Measurements from ENCODE around the gene SF3B2. TPM values are rescaled to one million over a fixed set of nuclear protein-coding genes. Genes with fewer than 3 reads are reported as not detected.

SF3B2 gene
- total RNA-seq, 1 experiment from 2014 or later, result 300 TPM

- Histone ChIP-seq H3K4me3 (replicated peaks in 1 of 2; ENCODE audit: low read depth in 1 of 2, low read length in 2 of 2) (peak overlapping the region; percentile 69 to 70), H3K4me1 (ENCODE audit: control insufficient read depth in 1 of 2, insufficient read depth in 2 of 2, low read length in 2 of 2) (peaks cover 10 to 21% of the 10 kb centered on the region in 2 experiments), H3K4me2 (ENCODE audit: low read length) (peak overlapping the region; percentile 88), H3K79me2 (ENCODE audit: insufficient read depth, low read length) (peaks cover 38% of the 10 kb centered on the region), H3K27me3 (ENCODE audit: insufficient read depth, low read length) (no peaks in the 10 kb centered on the region), H4K20me1 (ENCODE audit: insufficient read depth) (no peaks in the 10 kb centered on the region), H3K36me3 (ENCODE audit: control insufficient read depth in 1 of 2, insufficient read depth in 2 of 2, low read length in 2 of 2) (peaks cover 13 to 26% of the 10 kb centered on the region in 2 experiments; a peak in 2 of 4 replicates), H3K9ac (ENCODE audit: low read length) (peak overlapping the region; percentile 74), H2AFZ (ENCODE audit: low read depth, low read length, poor library complexity, severe bottlenecking) (no peak overlapping the region), H3K9me2 (ENCODE audit: insufficient read depth) (no peaks in the 10 kb centered on the region), H3K9me3 (ENCODE audit: control insufficient read depth in 1 of 2, insufficient read depth in 1 of 2, low read depth in 1 of 2, low read length in 2 of 2) (no peaks in the 10 kb centered on the region), H3K27ac (ENCODE audit: low read depth, low read length) (peak overlapping the region; percentile 89; the same call in 1 of the 2 replicates)
- ChIA-PET RAD21 (ENCODE audit: low non-redundant PET in 1 of 2, low total read pairs in 2 of 2, uncharacterized antibody in 2 of 2, unreplicated experiment in 2 of 2) (interaction anchor here (0.6 to 0.7 kb wide), 2 partner anchors 13 to 64 kb away, joined by 3 read pairs; no protein-coding TSS in a partner anchor), CTCF (interaction anchor here (1.1 kb wide), 1 partner anchor 10 kb away, joined by 4 read pairs; no protein-coding TSS in a partner anchor), POLR2A (no interaction called here)
- no peak for ATAC-seq
- TF ChIP-seq ELF1 (IDR thresholded peaks at IDR 0.05; ENCODE audit: borderline replicate concordance, low read depth), result no peak
- TF ChIP-seq ATF3 (IDR thresholded peaks at IDR 0.05), result no peak
- TF ChIP-seq REST (IDR thresholded peaks at IDR 0.05; ENCODE audit: low read depth), result no peak
- no peak for TF ChIP-seq ZNF274 (IDR thresholded peaks at IDR 0.05; ENCODE audit: low read depth, low read length)
- TF ChIP-seq POLR2A (IDR thresholded peaks at IDR 0.05; ENCODE audit: borderline replicate concordance, extremely low read depth, insufficient read depth, insufficient read length), result no peak
- no peak for TF ChIP-seq JUND (IDR thresholded peaks at IDR 0.05)
- TF ChIP-seq FOSL1 (IDR thresholded peaks at IDR 0.05; ENCODE audit: low read depth), result no peak
- no peak for TF ChIP-seq RAD21 (IDR thresholded peaks at IDR 0.05; ENCODE audit: low read depth)
- no peak for TF ChIP-seq SRF (IDR thresholded peaks at IDR 0.05; ENCODE audit: low read depth)
- no peak for TF ChIP-seq SIN3A (IDR thresholded peaks at IDR 0.05; ENCODE audit: low read depth)
- no peak for DNase-seq (ENCODE audit: low read depth, low spot score)
- intact Hi-C loops (cut with micrococcal nuclease), result no loop called here
- no TSS peak for BruUV-seq (replicated peaks)
Observed at GRCh38 chr11:66071381-66071801, 19.2 kb downstream of the SF3B2 start.
